Tibial artery (tissue), 4 donors: ENCODE data around the gene TMCO1.
"Not testable (repeated sequence)": the region's sequence is repeated elsewhere in the genome, so short reads cannot be mapped to it uniquely, and the experiment has no call there.

Experiments
- DNase-seq, 2 donors: peaks; one replicate each; pipeline ENCODE4 v3.0.0-alpha.2; 2019
- H3K27ac ChIP-seq, 2 donors: fragments of 200-600 bp; sonication (generic) in 1 of 2; 1 replicate in 1 of 2; 2 replicates in 1 of 2; pipeline ENCODE4 v1.5.1; 2018 to 2019; ENCODE audit warnings: mild to moderate bottlenecking in 1 of 2
- H3K27me3 ChIP-seq, 2 donors: fragments of 200-600 bp; sonication (generic) in 1 of 2; one replicate each; pipeline versions ENCODE4 v1.5.1 to v1.6.0; 2016 to 2019
- H3K36me3 ChIP-seq, 3 donors: fragments of 200-600 bp; sonication (generic) in 2 of 3; one replicate each; pipeline ENCODE4 v1.5.1; 2016 to 2019; ENCODE audit warnings: mild to moderate bottlenecking in 2 of 3
- H3K4me1 ChIP-seq, 4 donors: fragments of 200-600 bp; sonication (generic) in 2 of 4; 1 replicate in 3 of 4; 2 replicates in 1 of 4; pipeline ENCODE4 v1.5.1; 2016 to 2019
- H3K4me3 ChIP-seq, 2 donors: fragments of 200-600 bp; sonication (generic) in 1 of 2; 1 replicate in 1 of 2; 2 replicates in 1 of 2; pipeline ENCODE4 v1.5.1; 2018 to 2019; ENCODE audit warnings: mild to moderate bottlenecking in 2 of 2
- H3K9me3 ChIP-seq, 3 donors: fragments of 200-600 bp; sonication (generic) in 1 of 3; one replicate each; pipeline ENCODE4 v1.5.1; 2016 to 2019
- CTCF ChIP-seq, 2 experiments: fragments of 200-600 bp in 1 of 2; fragments of 450-650 bp in 1 of 2; IDR thresholded peaks; one replicate each; pipeline ENCODE4 v1.5.1; 2017 to 2019; ENCODE audit warnings: antibody characterized with exemption in 2 of 2, mild to moderate bottlenecking in 1 of 2, moderate library complexity in 1 of 2
- intact Hi-C: fragments of 100-400 bp; cut with DNase I; formaldehyde crosslinking; loops from one replicate; pipeline ENCODE4 v1.15.0; 2023; ENCODE audit warnings: low total_unique reads

TMCO1 gene

GRCh38 chr1:165799387-165799786, 30.7 kb upstream of the TMCO1 start:
- Histone ChIP-seq H3K27ac (no peak overlapping the region), H3K36me3 (no peaks in the 10 kb centered on the region), H3K4me3 (no peak overlapping the region), H3K27me3 (no peaks in the 10 kb centered on the region), H3K4me1 (no peaks in the 10 kb centered on the region), H3K9me3 (peaks cover 0 to 9% (median 4%) of the 10 kb centered on the region in 3 donors)
- no peak for DNase-seq
- no peak for TF ChIP-seq CTCF (IDR thresholded peaks at IDR 0.05)
- intact Hi-C loops = no loop called here

- H3K4me3 ChIP-seq = no peak overlapping the region
- H3K36me3 ChIP-seq = no peaks in the 10 kb centered on the region
- no peak for TF ChIP-seq CTCF (IDR thresholded peaks at IDR 0.05)
- H3K27ac ChIP-seq = no peak overlapping the region
- no peaks in the 10 kb centered on the region for H3K4me1 ChIP-seq
- no peak for DNase-seq
- peaks cover 0 to 3% of the 10 kb centered on the region in 2 donors for H3K27me3 ChIP-seq
- intact Hi-C loops = no loop called here
- H3K9me3 ChIP-seq = peaks cover 0 to 9% (median 4%) of the 10 kb centered on the region in 3 donors
Observed at GRCh38 chr1:165795894-165796293, 27.2 kb upstream of the TMCO1 start.

- intact Hi-C loops = no loop called here
- Histone ChIP-seq H3K4me3 (no peak overlapping the region), H3K9me3 (no peaks in the 10 kb centered on the region), H3K27me3 (peaks cover 0 to 3% of the 10 kb centered on the region in 2 donors), H3K27ac (no peak overlapping the region), H3K36me3 (no peaks in the 10 kb centered on the region), H3K4me1 (no peaks in the 10 kb centered on the region)
- TF ChIP-seq CTCF (IDR thresholded peaks at IDR 0.05) = no peak
- no peak for DNase-seq
Observed at GRCh38 chr1:165793951-165794350, 25.3 kb upstream of the TMCO1 start.

GRCh38 chr1:165787741-165788140, 19.1 kb upstream of the TMCO1 start:
- Histone ChIP-seq H3K9me3 (no peaks in the 10 kb centered on the region), H3K4me3 (no peak overlapping the region), H3K4me1 (no peaks in the 10 kb centered on the region), H3K27me3 (no peaks in the 10 kb centered on the region), H3K36me3 (no peaks in the 10 kb centered on the region), H3K27ac (no peak overlapping the region)
- TF ChIP-seq CTCF (IDR thresholded peaks at IDR 0.05) = no peak
- intact Hi-C loops = no loop called here
- DNase-seq = no peak

GRCh38 chr1:165783519-165783918, 14.9 kb upstream of the TMCO1 start:
- H3K27ac ChIP-seq, H3K4me3 ChIP-seq, H3K9me3 ChIP-seq, H3K4me1 ChIP-seq, DNase-seq, H3K36me3 ChIP-seq, H3K27me3 ChIP-seq, intact Hi-C loops: not testable (repeated sequence)

GRCh38 chr1:165778197-165778596, 9.5 kb upstream of the TMCO1 start:
- H3K27ac ChIP-seq, H3K4me1 ChIP-seq, H3K27me3 ChIP-seq, DNase-seq, H3K9me3 ChIP-seq, intact Hi-C loops, H3K4me3 ChIP-seq: not testable (repeated sequence)
- peaks cover 0 to 13% (median 0%) of the 10 kb centered on the region in 3 donors for H3K36me3 ChIP-seq

GRCh38 chr1:165773324-165773965, 4.8 kb upstream of the TMCO1 start:
- H3K9me3 ChIP-seq = no peaks in the 10 kb centered on the region
- intact Hi-C loops = loop anchor here (5.0 kb wide), 1 partner anchor 124 kb away; no protein-coding TSS in a partner anchor
- peaks cover 0 to 18% (median 9%) of the 10 kb centered on the region in 4 donors for H3K4me1 ChIP-seq
- DNase-seq = no peak
- peaks cover 0 to 13% (median 0%) of the 10 kb centered on the region in 3 donors for H3K36me3 ChIP-seq
- H3K27ac ChIP-seq = no peak overlapping the region
- no peak overlapping the region for H3K4me3 ChIP-seq
- no peak for TF ChIP-seq CTCF (IDR thresholded peaks at IDR 0.05)
- no peaks in the 10 kb centered on the region for H3K27me3 ChIP-seq
